Epithelial cell of prostate (primary cell): ENCODE data around the gene JKAMP.

ENCODE experiments used
- DNase-seq: peaks from one replicate; pipeline ENCODE4 v3.0.0-alpha.2; 2011; ENCODE audit warnings: low read depth, low spot score
- H3K27ac ChIP-seq: fragments of 450-650 bp; 2 replicates; pipeline ENCODE4 v1.5.1; 2017; ENCODE audit warnings: mild to moderate bottlenecking

JKAMP gene

GRCh38 chr14:59480166-59480565 lies 4.2 kb upstream of the JKAMP start:
- no peak overlapping the region for H3K27ac ChIP-seq
- DNase-seq = no peak

GRCh38 chr14:59481407-59481806 lies 2.9 kb upstream of the JKAMP start:
- peak overlapping the region; percentile 85 for H3K27ac ChIP-seq
- no peak for DNase-seq

- peak overlapping the region; percentile 85 for H3K27ac ChIP-seq
Measured at GRCh38 chr14:59481871-59482540, 2.3 kb upstream of the JKAMP start.

DNA sequence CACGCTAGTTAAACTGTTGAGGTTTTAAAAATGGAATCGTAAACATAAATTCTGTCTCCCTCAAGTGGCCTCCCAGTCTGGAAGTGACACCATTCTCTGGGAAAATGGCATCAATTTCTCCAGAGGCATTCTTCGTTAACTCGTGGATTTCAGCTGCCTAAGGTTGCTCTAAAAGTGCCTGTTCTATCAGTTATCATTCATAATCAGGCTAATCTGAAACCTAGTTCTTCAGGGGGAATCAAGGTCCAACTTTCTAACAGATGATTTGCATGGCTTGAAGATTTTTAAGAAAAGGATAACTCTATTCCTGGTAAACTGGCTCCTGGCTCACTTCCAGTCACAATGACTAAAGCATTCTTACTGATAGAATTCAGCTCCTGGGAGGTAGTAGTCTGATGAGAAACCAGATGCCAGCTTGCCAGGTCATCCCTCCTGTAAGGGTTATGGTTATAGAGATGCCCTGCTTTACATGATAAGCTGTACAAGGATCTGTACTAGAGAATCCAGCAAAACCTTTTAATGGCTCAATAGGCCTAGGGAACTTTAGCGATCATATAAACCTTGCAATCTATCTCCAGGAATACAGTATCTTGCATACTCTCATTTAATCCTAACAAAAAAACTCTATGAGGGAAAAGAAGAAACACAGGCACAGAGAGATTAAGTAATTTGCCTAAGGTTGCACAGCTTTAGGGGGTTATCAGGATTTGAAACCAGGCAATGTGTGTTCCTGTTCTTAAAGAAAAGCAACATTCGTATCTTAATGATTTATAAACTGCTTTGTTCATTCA lies 1.6 kb upstream of the JKAMP start:
- H3K27ac ChIP-seq = peak overlapping the region; percentile 85
- peak; percentile 70 for DNase-seq

More at GRCh38 chr14:59481871-59482540, 2.3 kb upstream of the JKAMP start:
- DNase-seq = no peak

DNA sequence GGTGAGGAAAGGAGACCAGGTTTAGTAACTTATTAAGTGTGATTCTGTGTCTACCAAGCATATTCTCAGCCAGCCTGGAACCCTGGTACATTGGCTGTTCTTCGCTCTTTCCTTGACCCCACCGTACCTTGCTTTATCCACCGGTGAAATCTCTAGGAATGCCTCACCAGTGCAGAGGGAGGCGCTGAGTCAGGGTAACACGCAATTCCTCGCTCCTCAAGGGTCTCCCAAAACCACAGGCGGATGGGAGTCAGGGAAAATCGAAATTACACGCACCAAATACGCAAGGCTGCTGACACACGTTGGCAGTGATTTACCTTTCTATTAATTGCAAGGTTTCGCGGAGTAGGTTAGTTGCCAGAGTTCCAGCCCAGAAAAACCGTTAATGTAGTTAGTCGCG lies 954 bp upstream of the JKAMP start:
- no peak for DNase-seq
- peak overlapping the region; percentile 85 for H3K27ac ChIP-seq

DNA sequence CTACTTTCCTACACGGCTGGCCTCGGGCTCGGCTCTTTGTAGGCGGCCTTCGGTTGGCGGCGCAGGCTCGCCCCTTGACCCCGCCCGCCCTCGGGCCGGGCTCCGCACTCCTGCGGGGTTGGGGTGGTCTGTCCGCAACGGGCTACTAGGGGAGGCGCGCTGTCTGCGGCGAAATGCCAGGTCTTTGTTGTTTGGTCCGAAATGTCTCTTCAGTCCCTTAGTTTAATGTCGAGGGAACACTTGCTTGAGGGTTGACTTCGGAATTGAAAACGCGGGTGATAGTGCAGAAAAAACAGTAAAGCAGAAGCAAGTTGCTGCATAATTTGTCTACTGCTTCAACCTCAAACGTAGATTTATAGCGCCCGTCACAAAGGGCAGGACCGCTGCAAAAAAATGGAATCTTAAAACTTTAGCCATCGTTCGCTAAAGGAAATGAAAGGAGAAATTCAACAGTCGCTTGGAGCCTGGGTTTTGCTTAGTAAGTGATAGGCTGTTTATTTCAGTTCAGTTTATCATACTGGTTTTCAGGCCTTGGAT lies 390 bp downstream of the JKAMP start:
- DNase-seq = no peak
- peak overlapping the region; percentile 85 for H3K27ac ChIP-seq

DNA sequence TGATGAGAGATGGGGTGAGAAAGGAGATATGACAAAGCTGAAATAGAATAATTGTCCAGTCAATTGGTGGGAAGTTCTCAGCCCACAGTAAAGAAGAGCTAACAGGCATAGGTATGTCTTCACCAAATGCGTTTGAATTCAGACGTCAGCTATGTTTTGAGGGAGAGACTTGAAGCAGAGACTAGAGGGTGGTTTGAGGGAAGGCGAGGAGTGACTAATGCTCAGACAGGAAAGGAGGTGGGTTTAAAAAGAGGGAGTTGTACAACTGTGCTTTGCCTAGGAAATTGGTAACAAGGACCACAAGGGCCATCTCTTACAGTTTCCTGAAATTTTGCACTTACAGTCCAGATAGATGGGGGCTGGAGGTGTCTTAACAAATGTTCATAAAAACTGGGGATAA lies 6.4 kb downstream of the JKAMP start:
- DNase-seq = no peak
- no peak overlapping the region for H3K27ac ChIP-seq

DNA sequence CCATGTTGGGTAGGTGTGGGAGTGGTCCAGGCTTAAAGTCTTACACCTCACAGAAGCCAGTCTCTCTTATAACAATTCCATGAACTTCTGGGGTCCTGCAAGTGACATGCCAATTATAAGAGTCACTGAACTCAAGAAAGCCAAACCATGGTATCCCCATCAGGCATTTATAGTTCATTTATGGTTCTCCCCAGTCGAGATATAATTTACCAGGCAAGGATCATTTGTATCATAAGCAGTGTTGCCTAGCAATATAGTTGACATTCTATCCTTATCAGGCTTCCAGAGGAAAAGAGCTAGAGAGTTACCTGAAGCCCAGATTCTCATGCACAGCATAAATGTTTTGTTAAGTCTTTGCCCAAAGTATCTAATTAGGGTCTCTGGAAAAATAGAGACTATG lies 8.1 kb downstream of the JKAMP start:
- no peak overlapping the region for H3K27ac ChIP-seq
- no peak for DNase-seq

DNA sequence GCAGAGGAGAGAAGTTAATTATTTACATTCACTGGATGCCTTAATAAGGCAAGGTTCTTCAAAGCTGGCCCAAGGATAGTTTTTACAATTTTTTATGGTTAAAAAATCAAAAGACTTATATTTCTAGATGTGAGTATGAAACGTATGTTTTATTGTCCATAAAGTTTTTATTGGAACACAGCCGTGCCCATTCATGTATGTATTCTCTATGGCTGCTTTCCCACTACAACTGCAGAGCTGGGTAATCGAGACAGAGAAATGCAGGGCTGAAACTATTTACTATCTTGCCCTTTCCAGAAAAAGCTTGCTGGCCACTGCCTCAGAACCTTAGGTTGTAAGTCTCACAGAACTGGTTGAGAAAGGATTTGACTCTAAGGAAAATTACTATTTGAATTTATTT lies 16.4 kb downstream of the JKAMP start:
- DNase-seq = no peak
- no peak overlapping the region for H3K27ac ChIP-seq

DNA sequence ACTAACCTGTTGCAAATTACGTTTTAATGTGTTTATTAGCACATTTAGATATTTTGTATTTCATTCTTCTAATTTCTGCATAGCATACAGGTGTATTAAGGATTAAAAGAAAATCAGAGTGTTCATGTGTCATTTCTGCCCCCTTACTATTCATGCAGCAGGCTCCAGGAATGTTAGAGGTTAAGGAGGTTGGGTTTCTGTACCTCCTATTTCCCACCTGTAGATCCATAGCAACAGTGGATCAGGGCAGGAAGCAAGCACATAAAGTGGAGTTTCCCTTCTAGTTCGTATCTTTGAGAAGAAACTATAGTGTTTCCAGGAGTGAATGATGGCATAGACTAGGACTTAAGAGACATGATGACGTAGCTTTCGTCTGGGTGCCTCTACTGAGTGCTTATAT lies 18.9 kb downstream of the JKAMP start:
- H3K27ac ChIP-seq = no peak overlapping the region
- DNase-seq = no peak

DNA sequence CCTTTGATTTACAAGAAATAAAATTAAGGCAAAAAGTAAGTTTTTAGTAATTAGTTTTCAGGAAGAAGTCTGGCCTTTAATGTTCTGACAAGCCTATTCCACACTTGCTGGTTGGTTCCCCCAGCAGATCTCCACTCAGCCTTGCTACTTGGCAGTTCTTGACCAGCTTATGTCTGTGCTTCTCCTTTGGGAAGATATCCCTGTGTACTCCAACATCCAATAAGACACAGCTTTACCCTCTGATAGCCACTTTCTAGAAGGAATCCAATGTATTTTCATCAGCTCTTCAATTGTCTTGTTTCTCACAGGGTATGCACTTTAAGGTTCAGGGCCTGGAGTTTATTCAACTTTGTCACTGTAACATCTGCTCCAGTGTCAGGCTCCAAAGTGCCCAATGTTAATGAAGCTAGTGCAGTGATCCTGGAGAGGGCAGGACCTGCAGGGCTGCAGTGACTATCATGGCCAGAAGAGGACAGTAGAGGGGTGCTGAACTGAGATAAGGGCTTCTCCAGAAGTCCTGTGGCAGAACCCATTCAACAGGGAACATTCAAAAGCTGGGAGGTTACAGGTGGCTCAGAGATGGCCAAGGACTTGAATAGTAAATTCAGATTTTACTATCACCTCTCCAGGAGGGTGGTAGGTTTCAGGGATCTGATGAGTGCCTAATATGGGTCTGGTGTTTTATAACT lies 22.9 kb downstream of the JKAMP start:
- DNase-seq = no peak

GRCh38 chr14:59507752-59508103 lies 23.4 kb downstream of the JKAMP start:
- no peak overlapping the region for H3K27ac ChIP-seq
- no peak for DNase-seq

More for the DNA sequence above, 22.9 kb downstream of the JKAMP start:
- H3K27ac ChIP-seq = no peak overlapping the region

DNA sequence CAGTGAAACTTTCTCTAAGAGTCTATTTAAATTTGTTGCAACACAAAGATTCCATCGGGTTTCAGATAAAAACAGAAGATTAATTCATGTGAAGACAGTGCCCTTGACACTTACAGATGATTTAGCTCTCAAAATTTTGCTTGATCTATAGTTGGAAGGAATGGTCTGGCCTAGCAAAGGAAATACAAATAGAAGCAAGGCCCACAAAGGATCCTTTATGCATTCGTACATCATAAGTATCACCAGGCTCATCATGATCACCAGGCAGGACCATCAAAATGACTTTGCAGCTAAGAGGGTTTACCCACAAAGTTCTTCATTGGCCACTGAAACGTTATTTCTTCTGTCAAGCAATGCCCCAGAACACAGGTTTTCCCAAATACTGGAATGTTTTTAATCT lies 24.8 kb downstream of the JKAMP start:
- no peak overlapping the region for H3K27ac ChIP-seq
- no peak for DNase-seq

DNA sequence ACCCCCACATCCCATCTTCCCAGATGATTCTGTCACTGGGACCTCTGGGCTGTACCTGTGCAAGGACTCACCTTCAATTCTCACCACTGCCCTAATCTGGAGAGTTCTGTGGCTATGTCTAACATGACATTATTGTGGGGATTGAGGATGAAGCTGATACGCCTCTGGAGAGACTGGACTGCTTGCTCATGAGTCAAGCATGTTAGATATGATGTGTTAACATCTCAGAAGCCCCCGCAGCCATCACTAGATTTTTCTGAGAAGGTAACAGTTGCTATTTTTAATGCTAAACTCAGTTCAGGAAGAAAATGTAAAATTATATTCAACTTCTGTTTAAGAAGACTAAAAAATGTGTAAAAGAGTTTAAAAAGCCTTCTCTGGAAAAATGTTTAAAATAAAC lies 25.7 kb downstream of the JKAMP start:
- DNase-seq = no peak
- no peak overlapping the region for H3K27ac ChIP-seq

- DNase-seq = no peak
- no peak overlapping the region for H3K27ac ChIP-seq
Measured at GRCh38 chr14:59510966-59511365, 26.6 kb downstream of the JKAMP start.

DNA sequence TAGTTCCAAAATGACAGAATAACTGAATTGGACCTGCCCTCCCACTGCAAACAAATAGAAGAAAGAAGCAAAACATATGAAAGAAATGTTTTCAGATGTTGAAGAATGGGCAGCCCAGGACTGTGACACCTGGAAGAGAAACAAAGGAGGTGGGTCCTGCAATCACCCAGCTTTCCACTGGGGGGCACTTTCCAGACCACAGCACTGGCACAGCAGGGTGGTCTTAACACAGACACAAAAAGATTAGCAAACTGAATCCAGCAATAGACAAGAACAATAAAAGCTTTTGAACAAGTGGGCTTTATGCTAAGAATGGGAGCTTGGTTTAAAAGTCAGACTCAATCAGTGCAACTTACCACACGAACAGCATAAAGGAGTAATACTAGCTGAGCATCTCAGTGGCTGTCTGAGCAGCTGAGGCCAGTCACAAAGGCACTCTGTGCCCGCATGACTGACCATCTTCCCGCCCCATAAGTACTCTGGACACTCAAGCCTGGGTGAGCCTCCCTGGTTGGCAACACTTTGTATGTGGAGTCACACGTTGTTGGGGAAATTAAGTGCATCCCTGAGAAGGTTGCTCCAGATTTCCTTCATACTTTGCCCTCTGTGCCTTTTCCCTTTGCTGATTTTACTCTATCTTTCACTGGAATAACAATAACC lies 27.7 kb downstream of the JKAMP start:
- no peak for DNase-seq
- no peak overlapping the region for H3K27ac ChIP-seq

DNA sequence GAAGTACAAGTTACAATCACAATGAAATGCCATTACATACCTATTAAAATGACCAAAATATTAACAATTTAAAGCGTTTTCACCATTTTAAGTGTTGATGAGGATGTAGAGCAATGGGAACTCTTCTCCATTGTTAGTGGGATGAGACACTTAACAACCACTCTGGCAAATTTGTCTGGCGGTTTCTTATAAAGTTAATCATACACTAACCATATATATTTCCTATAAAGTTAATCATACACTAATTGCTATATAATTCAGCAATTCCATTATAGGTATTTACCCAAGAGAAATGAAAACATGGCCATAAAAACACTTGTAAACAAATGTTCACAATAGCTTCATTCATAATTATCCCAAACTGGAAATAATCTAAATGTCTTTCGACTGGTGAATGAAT lies 35.9 kb downstream of the JKAMP start:
- DNase-seq = no peak
- H3K27ac ChIP-seq = no peak overlapping the region

GRCh38 chr14:59529189-59529588 lies 44.9 kb downstream of the JKAMP start:
- H3K27ac ChIP-seq = no peak overlapping the region
- no peak for DNase-seq

- no peak overlapping the region for H3K27ac ChIP-seq
- DNase-seq = no peak
Measured at GRCh38 chr14:59530349-59530748, 46.0 kb downstream of the JKAMP start.

DNA sequence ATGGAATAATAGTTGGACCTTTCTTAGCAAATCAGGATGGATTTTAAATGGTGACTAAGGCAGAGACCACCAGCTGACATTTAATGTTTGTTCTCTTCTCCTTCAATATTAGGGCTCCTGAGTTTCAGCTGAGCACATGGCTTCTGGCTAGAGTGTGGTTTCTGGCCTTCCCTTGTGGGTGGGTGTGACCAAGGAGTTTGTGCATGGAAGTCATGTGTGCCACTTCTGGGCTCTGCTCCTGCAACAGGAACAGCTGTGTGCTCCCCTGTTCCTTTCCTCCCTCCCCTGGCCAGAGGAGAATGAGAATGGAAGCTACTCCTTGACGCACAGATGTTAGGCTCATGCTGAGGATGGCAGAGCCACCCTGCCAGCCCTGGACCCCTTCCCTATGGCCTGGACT lies 48.1 kb downstream of the JKAMP start:
- DNase-seq = no peak
- no peak overlapping the region for H3K27ac ChIP-seq
